Measurements from ENCODE around the gene CORO1C.

The CORO1C gene

DNA sequence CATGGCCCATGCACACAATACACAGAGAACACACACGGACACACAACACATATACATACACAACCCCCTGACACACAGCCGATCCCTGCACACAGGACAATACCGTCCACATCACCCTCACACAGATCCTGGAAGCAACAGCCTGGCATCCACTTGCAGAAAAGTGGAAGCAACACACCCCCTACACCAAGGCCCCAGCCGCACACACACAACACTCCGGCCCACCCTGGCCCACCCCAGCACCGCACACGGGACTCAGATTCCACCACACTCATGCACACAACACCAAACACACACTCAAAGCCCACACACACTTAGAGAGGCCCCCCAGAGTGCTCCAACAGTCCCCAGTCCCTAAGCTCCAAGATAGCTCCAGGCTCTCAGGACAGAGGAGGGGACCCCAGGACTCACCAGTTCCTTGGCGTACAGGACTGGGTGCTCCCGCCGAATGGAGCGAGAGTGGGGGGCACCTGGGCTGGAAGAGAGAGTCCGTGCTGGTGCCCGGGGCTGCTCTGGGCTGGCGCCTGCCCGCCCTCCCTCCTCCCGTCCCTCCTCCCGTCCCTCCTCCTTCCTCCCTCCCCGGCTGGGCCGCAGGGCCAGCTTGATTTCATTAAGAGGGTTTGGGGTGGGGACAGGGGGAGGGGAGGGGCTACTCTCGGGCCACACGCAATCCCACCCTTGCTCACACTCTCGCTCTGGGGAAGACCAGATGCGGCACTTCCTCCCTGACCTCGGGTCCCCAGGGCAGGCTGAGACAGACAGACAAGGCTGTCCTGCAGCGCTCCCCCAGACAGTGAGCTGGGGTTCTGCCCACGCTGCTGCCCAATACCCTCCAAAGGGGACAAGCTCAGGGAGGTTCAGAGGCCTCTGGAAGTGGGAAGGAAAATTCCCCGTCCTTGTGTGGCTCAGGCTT lies 133.5 kb downstream of the CORO1C start, which contains the start of gene TMEM119:
TMEM119 (minus strand) TSS at position 526 of the 913 bp plus-strand sequence. CDS start 5,701 bp downstream, outside the sequence.
- no peak for DNase-seq

DNA sequence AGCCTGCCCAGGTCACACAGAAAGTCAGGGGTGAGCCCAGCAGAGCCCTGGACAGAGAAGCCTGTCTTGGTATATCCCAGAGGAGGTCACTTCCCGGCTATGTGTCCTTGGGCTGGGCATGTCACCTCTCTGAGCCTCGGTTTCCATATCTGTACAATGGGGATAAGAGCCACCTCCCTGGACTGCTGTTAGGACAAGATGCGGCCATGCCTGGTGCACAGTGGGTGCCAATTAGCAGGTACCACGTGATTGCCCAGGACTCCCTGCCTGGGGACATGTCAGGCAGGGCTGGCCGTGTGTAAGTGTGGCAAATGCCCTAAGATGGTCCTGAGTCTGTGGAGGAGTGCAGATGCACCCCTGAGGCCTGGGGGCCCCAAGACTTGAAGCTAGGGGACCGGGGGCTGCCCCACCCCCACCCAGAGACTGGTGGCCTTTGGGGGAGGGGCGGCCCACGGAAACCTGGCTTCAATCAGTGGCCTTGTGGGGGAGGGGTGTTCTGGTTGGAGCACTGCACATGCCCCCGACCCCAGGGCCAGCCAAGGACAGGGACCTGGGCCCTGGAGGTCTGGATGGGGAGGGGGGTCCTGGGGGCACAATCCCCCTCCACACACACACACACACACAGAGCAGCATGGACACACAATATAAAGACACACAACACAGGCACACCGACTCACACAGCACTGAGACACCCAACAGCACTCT lies 134.3 kb downstream of the CORO1C start:
- DNase-seq = no peak

DNA sequence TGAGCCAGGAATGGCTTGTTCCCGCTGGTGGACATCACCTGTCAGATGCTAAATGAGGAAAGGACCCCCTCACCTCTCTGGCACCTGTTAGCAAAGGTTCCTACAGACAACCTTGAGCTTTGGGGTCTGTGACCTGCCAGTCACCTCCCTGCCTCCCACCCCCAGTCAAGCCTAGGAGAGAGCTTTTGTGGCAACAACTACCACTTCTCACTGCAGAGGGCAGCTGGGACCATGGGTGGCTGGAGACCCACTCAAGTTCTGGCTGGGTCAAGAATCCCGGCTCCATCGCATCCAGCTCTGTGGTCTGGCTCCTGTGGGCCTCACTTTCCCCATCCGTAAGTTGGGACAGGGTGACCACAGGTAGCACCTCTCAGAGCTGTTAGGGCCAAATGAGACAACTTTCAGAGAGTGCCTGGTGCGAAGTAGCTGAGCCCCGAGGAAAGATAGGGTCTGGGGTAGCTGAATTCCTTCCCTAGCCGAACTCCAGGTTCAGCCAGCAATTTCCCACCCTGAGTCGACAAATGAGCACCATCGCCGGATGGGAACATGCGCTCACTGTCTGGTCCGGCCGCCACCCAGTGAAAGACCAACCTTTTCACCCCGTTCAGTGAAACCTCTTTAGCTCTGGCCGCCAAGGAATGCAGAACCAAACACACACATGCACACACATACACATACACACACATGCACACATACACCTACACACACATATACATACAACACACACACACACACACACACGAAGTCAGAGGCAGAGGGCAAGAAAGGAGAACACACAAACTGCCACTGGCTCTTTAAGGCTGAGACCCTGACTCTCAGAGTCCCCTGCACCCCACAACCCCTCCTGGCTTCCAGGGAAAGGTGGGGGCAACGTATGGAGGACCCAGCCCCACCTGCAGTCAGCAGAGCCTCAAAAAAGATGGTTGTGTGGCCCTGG lies 135.3 kb downstream of the CORO1C start:
- DNase-seq = no peak
